OCI-LY3 (cell line): ENCODE measurements around the gene OCEL1.

Source experiments
- CTCF ChIP-seq: fragments of 200-600, 300-600 bp; sonication (generic); IDR thresholded peaks from 2 replicates; pipeline ENCODE4 v1.5.1; 2014; ENCODE audit warnings: antibody characterized with exemption, low read length, low read depth
- EZH2phosphoT487 ChIP-seq: fragments of 200-600 bp; shearing (Covaris generic); IDR thresholded peaks from 2 replicates; pipeline ENCODE4 v1.6.1; 2018; ENCODE audit warnings: antibody characterized with exemption, mixed run types, low read depth

- TF ChIP-seq CTCF, result no peak
- no peak for TF ChIP-seq EZH2phosphoT487
Observed at GRCh38 chr19:17200408-17201079, 25.5 kb upstream of the OCEL1 start.
